Measurements from ENCODE around the gene PALD1.

- no peak for TF ChIP-seq POLR2A (IDR thresholded peaks at IDR 0.05)
- no peak for TF ChIP-seq CTCF (IDR thresholded peaks at IDR 0.05)
- TF ChIP-seq EP300 (IDR thresholded peaks at IDR 0.05; ENCODE audit: low read depth): no peak
- TF ChIP-seq POLR2AphosphoS5 (IDR thresholded peaks at IDR 0.05): no peak
These were observed 31.9 kb downstream of the PALD1 start for GRCh38 chr10:70510453-70510852.
